Transverse colon (tissue), 4 donors: ENCODE measurements around the gene GRM8. TPM values are rescaled to one million over a fixed set of nuclear protein-coding genes. Genes with fewer than 3 reads are reported as not detected.

Source experiments
- DNase-seq: peaks from one replicate; pipeline ENCODE4 v3.0.0-alpha.2; 2019
- H3K27ac ChIP-seq, 4 donors: fragments of 200-600 bp; sonication (generic); 2 replicates each; pipeline ENCODE4 v1.5.1; 2016 to 2018; ENCODE audit warnings: inconsistent platforms in 4 of 4
- H3K27me3 ChIP-seq: fragments of 200-600 bp; sonication (generic); 2 replicates; pipeline ENCODE4 v1.5.1; 2017; ENCODE audit warnings: inconsistent platforms
- H3K36me3 ChIP-seq, 4 donors: fragments of 200-600 bp; sonication (generic); 2 replicates each; pipeline ENCODE4 v1.5.1; 2017 to 2019; ENCODE audit warnings: inconsistent platforms in 4 of 4
- H3K4me1 ChIP-seq, 4 donors: fragments of 200-600 bp; sonication (generic); 2 replicates each; pipeline ENCODE4 v1.5.1; 2017 to 2020; ENCODE audit warnings: inconsistent platforms in 4 of 4
- H3K4me3 ChIP-seq, 4 donors: fragments of 200-600 bp; sonication (generic); 1 replicate in 1 of 4; 2 replicates in 3 of 4; pipeline versions ENCODE4 v1.5.1 to v1.6.1; 2017 to 2019; ENCODE audit warnings: inconsistent platforms in 4 of 4
- H3K9me3 ChIP-seq, 2 donors: fragments of 200-600 bp; sonication (generic); 2 replicates each; pipeline ENCODE4 v1.5.1; 2017 to 2019; ENCODE audit warnings: inconsistent platforms in 2 of 2
- EP300 ChIP-seq: sonication (generic); formaldehyde crosslinking; IDR thresholded peaks from one replicate; pipeline ENCODE4 v1.6.1; 2017; ENCODE audit warnings: antibody characterized with exemption, low read depth
- POLR2A ChIP-seq: fragments of 450-650 bp; IDR thresholded peaks from one replicate; pipeline ENCODE4 v1.6.1; 2016; ENCODE audit warnings: antibody characterized with exemption, mild to moderate bottlenecking, moderate library complexity
- POLR2AphosphoS5 ChIP-seq, 3 donors: sonication (generic); formaldehyde crosslinking; IDR thresholded peaks; one replicate each; pipeline ENCODE4 v1.6.1; 2016; ENCODE audit warnings: antibody characterized with exemption in 3 of 3
- WGBS, 2 donors: methylation state at CpG; one replicate each; pipeline ENCODE4 v1.1.5; 2018; ENCODE audit warnings: low coverage in 1 of 2; 5-methylcytosine and 5-hydroxymethylcytosine counted together
- in situ Hi-C, 4 donors: fragments of 200-750 bp; cut with MboI; loops; one replicate each; pipeline versions ENCODE4 v1.15.0 to v1.15.1; 2017; ENCODE audit warnings: low sequenced_read_pairs in 3 of 4, low pct_ligation_motif_present in 1 of 4, low pct_unique_long_range_greater_than_20kb in 1 of 4
- intact Hi-C: fragments of 100-400 bp; cut with DNase I; formaldehyde crosslinking; loops from one replicate; pipeline ENCODE4 v1.15.1; 2023; ENCODE audit warnings: low total_unique reads
- total RNA-seq, 4 donors: library from RNA; depleted of rRNA; stranded (reverse); fragments of >200 nt; gene quantifications; one replicate each; pipeline ENCODE4 v1.1.0, GENCODE V29; 2016
- TF ChIP-seq, protein P1 (sequence below), 5 experiments: fragments of 200-600 bp in 3 of 5; fragments of 450-650 bp in 2 of 5; sonication (generic) in 3 of 5; IDR thresholded peaks; 1 replicate in 2 of 5; 2 replicates in 3 of 5; pipeline ENCODE4 v1.5.1; 2016 to 2017; ENCODE audit warnings: antibody characterized with exemption in 5 of 5, inconsistent platforms in 3 of 5, mild to moderate bottlenecking in 2 of 5, moderate library complexity in 1 of 5

The GRM8 gene
- total RNA-seq, 4 donors from 2014 or later = 0.68 to 9.7 (median 2.9) TPM

DNA sequence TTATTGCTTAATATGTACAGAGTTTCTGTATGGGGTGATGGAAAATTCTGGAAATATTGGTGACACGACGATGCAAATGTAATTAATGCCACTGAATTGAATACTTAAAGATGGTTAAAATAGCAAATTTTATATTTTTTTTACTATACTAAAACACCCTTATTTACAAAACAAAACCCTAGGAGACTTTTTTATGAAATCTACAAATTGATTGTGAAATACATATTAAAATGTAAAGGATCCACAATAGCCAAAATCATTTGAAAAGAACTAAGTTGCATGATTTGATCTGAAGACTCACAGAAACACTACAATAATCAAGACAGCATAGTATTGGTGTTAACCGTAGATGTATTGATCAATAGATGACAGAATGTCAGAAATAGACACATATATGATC is 252.0 kb downstream of the GRM8 start:
- no peak overlapping the region for H3K27ac ChIP-seq
- intact Hi-C loops = no loop called here
- 95% methylated on average over 3 of the region's 3 CpGs for WGBS, 2 donors
- in situ Hi-C loops = no loop called here
- H3K4me3 ChIP-seq = no peak overlapping the region
- no peaks in the 10 kb centered on the region for H3K27me3 ChIP-seq
- no peaks in the 10 kb centered on the region for H3K9me3 ChIP-seq
- no peaks in the 10 kb centered on the region for H3K36me3 ChIP-seq
- no peak for DNase-seq
- H3K4me1 ChIP-seq = no peaks in the 10 kb centered on the region
- no peak for TF ChIP-seq EP300
- no peak for TF ChIP-seq POLR2AphosphoS5 (IDR thresholded peaks at IDR 0.05)

- no peaks in the 10 kb centered on the region for H3K27me3 ChIP-seq
These were observed 256.1 kb downstream of the GRM8 start for GRCh38 chr7:126996659-126997058.

DNA sequence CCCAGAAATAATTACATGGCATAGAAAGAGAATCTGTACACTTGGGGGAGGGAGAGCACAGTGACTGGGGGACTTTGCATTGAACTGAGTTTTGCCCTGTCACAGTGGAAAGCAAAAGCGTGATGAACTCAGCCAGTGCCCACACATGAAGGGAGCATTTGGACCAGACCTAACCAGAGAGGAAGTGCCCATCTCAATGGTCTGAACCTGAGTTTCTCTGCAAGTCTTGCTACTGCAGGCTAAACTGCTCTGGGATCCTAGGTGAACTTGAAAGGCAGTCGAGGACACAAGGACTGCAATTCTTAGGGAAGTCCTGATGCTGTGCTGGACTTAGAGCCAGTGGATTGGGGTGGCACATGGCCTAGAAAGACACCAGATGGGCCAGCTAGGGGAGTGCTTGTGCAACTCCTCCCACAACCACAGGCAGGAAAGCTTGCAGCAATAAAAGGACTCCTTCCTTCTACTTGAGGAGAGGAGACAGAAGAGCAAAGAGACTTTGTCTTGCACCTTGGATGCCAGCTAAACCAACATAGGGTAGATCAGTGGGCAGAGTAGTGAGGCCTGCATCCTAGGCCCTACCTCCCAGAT is 259.0 kb downstream of the GRM8 start:
- Histone ChIP-seq H3K4me1 (no peaks in the 10 kb centered on the region), H3K9me3 (no peaks in the 10 kb centered on the region), H3K27me3 (no peaks in the 10 kb centered on the region), H3K27ac (no peak overlapping the region), H3K36me3 (no peaks in the 10 kb centered on the region), H3K4me3 (no peak overlapping the region)
- 80 to 100% methylated on average over 1 to 2 of the region's 2 CpGs for WGBS, 2 donors
- intact Hi-C loops = no loop called here
- in situ Hi-C loops = no loop called here
- DNase-seq = no peak
- TF ChIP-seq POLR2A (no peak), POLR2AphosphoS5 (IDR thresholded peaks at IDR 0.05) (no peak), EP300 (no peak)
- TF ChIP-seq, protein P1, sequence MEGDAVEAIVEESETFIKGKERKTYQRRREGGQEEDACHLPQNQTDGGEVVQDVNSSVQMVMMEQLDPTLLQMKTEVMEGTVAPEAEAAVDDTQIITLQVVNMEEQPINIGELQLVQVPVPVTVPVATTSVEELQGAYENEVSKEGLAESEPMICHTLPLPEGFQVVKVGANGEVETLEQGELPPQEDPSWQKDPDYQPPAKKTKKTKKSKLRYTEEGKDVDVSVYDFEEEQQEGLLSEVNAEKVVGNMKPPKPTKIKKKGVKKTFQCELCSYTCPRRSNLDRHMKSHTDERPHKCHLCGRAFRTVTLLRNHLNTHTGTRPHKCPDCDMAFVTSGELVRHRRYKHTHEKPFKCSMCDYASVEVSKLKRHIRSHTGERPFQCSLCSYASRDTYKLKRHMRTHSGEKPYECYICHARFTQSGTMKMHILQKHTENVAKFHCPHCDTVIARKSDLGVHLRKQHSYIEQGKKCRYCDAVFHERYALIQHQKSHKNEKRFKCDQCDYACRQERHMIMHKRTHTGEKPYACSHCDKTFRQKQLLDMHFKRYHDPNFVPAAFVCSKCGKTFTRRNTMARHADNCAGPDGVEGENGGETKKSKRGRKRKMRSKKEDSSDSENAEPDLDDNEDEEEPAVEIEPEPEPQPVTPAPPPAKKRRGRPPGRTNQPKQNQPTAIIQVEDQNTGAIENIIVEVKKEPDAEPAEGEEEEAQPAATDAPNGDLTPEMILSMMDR (IDR thresholded peaks at IDR 0.05) = no peak

More at GRCh38 chr7:126996659-126997058, 256.1 kb downstream of the GRM8 start:
- no peak overlapping the region for H3K4me3 ChIP-seq
- no peaks in the 10 kb centered on the region for H3K36me3 ChIP-seq
- in situ Hi-C loops = no loop called here
- no peaks in the 10 kb centered on the region for H3K4me1 ChIP-seq
- WGBS, 2 donors = 32 to 64% methylated on average over 1 of the region's 1 CpG
- no peak for DNase-seq
- no peaks in the 10 kb centered on the region for H3K9me3 ChIP-seq
- intact Hi-C loops = no loop called here
- TF ChIP-seq POLR2A = no peak
- no peak for TF ChIP-seq EP300
- no peak for TF ChIP-seq POLR2AphosphoS5 (IDR thresholded peaks at IDR 0.05)
- TF ChIP-seq, protein P1 (IDR thresholded peaks at IDR 0.05) = no peak
- H3K27ac ChIP-seq = no peak overlapping the region

DNA sequence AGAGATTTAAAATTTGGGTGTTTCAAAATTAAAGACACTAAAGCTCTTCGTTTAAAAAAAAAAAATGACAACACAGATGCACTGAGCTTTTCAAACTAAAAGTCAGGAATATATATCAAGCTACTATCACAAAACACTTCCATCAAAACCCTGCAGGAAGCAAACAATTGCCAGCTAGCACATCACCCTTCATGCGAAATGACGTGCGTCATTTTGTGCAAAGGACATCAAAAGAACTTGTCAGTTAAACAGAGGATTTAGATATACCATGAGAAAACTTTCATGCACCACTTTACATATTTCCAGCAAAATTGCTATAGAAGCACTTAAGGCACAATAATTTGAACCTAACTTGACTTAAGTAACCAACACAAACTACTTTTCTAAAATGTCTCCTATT is 264.7 kb downstream of the GRM8 start:
- DNase-seq = no peak

More for the DNA sequence above, 264.7 kb downstream of the GRM8 start:
- Histone ChIP-seq H3K9me3 (no peaks in the 10 kb centered on the region), H3K4me3 (no peak overlapping the region), H3K27ac (no peak overlapping the region), H3K4me1 (no peaks in the 10 kb centered on the region), H3K36me3 (no peaks in the 10 kb centered on the region), H3K27me3 (no peaks in the 10 kb centered on the region)
- intact Hi-C loops = no loop called here
- in situ Hi-C loops = no loop called here
- TF ChIP-seq POLR2AphosphoS5 (IDR thresholded peaks at IDR 0.05) (no peak), EP300 (no peak), POLR2A (no peak)
- TF ChIP-seq, protein P1 (IDR thresholded peaks at IDR 0.05) = no peak
- WGBS, 2 donors = 88 to 91% methylated on average over 4 of the region's 4 CpGs
